ENCODE measurements around the gene C19orf25.
A peak's percentile ranks its signal among the peaks of the same experiment; 100 is the strongest.

C19orf25 gene

DNA sequence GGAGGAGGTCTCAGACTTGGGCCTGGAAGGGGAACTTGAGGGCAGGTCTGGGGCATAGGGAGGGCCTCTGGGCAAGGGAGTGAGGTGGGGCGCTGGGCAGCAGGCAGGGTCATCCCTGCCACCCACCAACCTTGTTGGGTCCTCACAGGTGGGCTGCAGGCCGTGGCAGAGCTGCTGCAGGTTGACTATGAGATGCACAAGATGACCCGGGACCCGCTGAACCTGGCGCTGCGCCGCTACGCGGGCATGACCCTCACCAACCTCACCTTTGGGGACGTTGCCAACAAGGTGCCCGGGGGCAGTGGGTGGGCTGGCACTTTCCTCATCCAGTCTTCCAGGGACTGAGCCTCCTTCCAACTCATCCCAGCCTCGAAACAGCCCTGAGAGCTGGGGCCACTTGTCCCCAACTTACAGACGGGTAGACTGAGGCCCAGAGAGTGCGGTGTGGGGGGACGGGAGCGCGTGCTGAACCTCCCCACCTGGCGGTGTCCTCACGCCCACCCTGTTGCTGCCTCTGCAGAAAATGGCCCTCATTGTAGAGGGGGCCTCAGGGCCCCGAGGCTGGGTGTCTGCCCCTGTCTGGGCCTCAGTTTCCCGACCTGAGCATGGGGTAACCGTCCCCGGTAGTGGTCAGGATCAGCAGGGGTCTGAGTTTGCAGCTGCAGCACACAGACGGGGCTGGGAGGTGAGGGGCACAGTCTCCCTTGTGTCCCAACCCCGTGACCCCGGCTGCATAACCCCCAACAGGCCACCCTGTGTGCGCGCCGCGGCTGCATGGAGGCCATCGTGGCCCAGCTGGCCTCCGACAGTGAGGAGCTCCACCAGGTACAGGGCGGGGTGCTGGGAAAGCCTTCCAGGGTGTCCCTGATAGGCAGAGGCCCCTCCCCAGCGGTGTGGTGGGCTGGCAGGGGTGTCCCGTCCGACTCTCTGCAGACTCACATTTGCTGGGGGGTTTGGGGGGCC is 18.7 kb downstream of the C19orf25 start:
- no peak for DNase-seq

DNA sequence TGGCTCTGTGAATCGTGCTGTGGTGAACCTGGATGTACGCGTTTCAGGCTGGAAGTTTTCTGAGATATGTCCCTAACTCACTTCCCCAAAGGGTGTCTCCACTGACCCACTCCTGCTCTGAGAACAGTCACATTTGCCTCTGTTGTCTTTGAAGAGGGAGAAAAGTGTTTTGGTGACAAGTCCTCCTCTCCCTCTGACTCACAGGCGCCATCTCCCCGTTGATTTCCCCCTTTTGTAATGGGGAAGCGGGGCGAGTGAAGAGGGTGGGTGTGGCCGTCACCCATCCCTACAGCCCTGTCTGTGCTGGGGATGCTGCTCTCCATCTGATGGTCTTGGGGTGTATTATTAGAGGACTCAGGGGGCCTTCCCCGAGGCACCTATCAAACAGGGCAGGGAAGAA is 19.5 kb downstream of the C19orf25 start:
- DNase-seq, result no peak

DNA sequence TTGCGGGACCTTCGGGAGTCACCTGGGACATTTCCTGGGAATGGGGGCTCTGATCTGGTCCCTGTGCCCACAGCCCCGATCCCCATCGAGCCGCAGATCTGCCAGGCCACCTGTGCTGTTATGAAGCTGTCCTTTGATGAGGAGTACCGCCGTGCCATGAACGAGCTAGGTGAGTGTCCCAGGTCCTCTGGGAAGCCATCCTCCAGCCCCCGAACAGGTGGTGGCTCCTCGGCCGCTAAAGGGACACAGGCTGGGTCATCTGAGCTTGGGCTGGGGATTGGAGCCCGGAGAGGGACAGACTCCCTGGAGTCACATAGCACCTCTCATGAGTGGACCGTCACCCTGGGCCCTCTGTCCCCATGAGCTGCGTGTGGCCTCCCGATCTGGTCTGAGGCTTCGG is 21.1 kb downstream of the C19orf25 start:
- DNase-seq, result no peak

DNA sequence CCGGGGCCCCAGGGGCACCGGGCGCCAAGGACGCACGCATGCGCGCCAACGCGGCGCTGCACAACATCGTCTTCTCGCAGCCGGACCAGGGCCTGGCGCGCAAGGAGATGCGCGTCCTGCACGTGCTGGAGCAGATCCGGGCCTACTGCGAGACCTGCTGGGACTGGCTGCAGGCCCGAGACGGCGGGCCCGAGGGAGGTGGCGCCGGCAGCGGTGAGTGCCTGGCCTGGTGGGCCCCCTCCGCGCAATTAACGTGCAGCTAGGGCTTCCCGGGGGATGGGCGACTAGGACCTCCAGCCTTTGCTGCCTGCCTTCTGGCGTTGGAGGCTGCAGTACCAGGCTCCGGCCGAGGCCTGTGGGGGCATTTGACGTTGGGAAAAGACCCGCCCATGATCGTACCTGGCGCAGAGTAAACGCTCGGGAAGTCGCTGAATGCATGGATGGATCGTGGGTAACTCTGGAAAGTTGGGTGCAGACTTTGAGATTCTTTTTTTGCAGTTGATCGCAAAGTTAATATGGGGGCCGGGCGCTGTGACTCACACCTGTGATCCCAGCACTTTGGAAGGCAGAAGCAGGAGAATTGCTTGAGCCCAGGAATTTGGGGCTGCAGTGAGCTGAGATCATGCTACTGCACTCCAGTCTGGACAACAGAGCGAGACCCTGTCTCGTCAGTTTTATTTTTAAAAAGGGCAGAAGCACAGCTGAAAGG is 21.8 kb downstream of the C19orf25 start:
- no peak for DNase-seq

DNA sequence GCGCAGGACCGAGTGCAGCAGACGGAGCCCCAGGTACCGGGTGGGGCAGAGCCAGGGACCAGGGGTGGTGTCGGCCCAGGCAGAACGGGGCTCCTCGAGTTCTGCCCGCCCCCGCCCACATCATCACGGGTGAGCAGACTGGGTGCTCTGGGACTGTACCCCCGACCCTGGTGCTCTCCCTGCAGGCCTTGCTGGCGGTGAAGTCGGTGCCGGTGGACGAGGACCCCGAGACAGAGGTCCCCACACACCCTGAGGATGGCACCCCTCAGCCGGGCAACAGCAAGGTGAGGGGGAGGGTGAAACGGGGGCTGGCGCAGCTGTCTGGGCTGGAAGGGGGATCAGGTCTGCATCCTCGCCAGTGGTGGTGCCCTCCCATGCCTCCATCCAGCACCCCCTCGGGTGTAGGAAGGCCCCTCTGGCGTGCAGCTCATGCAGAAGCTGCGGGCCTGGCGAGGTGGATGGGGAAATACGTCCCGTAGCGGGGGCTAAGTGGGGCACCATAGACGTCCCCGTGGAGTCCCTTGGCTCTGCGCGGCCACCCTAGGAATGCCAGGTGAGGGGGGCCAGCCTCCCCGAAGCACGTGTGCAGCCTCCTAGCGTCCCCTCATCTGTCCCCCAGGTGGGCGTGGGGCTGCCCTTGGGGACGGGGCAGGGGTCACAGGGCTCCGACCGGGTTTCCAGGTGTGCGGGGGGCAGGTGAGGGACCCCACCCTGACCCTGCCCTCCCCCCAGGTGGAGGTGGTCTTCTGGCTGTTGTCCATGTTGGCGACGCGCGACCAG is 22.7 kb downstream of the C19orf25 start:
- no peak for DNase-seq

DNA sequence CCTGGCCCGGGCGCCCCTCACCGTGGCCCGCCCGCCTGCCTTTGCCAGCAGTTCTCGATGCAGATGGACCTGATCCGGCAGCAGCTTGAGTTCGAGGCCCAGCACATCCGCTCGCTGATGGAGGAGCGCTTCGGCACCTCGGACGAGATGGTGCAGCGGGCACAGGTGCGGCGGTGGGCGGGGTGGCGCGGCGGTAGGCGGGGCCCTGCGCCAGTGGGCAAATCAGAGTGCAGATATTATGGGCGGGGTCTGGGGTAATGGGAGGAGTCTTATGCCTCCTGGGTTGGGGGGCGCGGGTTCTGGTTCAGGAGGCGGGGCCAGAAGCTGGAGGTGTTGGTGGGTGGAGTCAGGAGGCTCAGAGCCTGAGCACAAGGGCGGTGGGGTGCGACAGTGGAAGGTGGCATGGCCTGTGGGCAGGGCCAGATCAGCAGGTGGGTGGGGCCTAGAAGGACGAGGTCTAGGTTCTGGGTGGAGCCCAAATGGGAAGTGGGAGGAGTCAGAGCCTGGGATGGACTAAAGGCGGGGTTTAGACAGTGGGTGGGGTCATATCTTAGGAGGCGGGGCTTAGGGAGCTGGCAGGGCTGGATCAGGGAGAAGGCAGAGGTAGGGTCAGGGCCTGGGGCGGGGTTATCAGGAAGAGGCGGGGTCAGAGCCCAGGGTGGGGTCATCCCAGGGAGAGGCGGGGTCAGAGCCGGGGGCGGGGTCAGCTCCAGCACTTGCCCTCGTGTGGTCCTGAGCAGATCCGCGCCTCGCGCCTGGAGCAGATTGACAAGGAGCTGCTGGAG is 23.5 kb downstream of the C19orf25 start:
- DNase-seq, result peak; percentile 47

DNA sequence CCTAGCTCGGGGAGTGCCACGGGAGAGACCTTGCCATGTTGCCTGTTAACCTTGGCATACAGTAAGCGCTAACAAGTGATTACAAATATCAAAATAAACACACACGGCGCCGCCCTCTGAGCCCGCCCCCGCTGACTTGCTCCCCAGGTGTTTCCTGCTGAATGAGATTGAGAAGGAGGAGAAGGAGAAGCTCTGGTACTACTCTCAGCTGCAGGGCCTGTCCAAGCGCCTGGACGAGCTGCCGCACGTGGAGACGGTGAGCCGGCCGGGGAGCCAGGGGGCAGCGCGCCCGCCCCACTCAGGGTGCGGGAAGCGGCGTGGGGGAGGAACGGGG is 24.0 kb downstream of the C19orf25 start:
- DNase-seq, result no peak

DNA sequence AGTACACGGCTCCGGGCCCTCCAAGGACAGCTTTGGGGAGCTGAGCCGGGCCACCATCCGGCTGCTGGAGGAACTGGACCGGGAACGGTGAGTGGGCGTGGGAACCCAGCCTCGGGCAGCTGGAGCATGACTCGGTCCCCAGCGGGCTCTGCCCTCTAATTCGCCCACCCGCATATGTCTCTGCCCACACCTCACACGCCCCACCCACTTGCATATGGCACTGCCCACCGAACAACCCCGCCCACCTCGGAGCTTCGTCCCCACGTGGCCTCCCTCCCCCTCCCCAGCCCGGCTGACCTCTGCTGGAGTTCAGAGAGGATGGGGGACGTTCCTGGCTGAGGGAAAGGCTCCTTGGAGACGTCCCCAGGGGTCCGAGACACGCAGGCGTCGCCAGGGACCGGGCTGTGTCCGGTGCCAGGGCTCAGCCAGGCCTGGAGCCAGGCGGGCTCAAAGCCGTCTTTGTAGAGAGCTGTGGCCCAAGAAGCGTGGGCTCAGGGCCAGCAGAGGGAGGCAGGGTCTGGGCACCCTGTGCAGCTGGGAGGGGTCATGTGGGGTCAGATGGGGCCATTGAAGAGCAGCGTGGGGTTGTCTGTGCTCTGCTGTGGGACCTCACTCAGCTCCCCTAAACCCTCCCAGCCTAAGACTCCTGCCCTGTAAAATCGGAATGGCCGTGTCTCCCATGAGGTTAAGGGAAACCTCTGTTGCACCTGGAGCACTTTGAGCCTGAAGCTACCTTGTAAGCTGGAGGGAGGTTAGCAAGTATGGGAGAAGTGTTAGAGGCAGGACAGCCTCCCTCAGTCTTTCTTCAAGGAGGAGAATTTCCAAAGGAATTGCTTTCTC is 25.3 kb downstream of the C19orf25 start:
- no peak for DNase-seq

DNA sequence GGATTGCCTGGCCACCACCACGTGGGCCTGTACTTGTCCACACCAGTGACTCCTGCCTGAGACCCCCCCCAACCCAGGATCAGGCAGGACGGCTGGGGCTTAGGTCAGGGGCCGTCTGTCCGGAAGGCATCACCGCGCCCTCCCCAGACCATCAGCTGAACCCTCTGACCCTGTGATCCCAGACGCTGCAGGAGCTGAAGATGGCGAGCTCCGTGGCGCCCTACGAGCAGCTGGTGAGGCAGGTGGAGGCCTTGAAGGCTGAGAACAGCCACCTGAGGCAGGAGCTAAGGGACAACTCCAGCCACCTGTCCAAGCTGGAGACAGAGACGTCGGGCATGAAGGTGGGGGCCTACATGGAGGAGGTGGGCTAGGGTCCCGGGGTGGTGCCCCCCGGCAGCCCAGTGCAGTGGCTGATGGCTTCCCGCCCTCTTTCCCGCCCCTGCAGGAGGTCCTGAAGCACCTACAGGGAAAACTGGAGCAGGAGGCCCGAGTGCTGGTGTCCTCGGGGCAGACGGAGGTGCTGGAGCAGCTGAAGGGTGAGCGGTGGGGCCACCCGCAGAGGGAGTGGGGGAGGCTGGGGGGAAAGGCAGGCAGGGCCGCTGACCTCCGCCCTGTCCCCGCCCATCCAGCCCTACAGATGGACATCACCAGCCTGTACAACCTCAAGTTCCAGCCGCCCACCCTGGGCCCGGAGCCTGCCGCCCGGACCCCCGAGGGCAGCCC is 26.1 kb downstream of the C19orf25 start:
- DNase-seq, result no peak

DNA sequence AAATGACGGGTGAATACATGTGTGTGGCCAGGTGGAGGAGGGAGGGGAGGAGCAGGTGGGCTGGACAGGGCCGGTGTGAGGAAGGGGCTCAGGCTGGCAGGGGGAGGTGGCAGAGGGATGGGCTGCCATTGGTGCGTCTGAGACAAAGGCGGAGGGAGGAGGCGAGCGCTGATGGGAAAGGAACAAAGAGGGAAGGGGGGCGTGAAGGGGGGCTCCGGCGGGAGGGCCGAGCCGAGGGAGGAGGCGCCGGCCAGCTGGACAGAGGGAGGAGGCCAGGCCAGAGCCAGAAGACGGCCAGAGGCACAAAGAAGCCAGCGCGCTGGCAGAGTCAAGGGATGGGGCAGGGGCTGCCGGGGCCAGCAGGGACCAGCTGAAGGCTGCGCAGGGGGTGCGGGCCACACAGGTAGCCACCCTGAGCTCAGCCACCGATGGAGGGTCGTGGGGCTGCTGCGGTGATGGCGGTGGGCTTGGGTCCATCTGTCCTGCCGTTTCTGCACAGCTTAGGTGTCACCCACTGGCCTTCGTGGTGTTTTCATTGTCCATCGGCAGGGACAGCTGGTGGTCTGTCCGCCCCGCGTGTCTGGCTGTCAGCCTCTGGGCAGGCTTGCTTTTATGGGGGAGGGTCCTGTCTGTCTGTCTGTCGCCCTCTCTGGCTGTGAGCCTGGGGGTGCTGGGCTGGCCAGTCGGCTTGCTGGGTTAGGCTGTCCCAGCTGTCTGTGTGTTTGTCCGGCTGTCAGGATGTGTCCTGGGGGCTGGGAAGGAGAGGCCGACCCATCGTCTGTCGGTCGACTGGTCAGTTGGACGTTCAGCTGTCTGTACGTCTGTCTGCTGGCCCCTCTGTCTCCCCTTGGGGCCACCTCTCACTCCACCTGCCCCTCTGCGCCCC is 26.9 kb downstream of the C19orf25 start:
- DNase-seq, result no peak

DNA sequence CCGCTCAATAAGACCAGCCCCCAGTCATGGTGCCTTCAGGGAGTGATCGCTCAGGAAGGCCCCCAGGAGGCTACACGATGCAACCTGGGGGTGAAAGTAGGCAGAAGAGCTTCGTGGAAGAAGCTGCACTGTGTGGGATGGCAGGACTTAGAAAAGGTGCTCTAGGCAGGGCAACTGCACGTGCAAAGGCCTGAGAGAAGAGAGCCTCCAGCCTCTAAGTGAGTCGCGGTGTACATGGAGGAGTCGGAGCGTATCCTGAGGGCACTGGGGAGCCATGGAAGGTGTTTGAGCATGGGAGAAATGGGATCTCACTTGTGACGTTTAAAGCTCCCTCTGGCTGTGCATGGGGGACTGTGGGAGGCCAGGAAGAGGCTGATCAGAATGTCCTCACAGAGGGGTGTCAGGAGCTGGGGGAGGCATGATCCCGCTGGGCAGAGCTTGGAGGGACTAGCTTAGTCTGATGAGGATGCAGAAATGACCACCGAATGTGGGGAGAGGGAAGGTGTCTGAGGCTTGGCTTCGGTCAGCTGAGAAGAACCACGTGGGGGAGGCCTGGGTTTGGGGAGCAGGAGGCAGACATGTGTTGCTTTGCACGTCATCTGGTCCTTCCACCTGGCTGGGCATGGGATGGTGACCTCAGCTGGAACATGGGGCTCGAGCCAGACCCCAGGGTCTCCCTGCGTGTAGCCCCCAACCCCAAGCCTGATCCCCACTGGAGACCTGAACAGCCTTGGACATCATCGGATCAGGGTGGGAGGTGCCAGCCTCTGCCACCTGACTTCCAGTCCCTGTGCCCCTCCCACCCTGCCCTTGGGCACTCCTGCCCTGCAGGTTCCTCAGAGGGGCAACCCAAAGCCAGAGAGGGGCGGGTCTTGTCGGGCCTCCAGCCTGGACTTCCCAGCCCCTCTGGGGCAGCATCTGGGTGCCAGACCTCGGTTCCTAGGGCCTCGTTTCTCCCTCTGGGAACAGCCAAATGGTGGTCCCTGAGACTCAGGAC is 28.0 kb downstream of the C19orf25 start:
- no peak for DNase-seq

DNA sequence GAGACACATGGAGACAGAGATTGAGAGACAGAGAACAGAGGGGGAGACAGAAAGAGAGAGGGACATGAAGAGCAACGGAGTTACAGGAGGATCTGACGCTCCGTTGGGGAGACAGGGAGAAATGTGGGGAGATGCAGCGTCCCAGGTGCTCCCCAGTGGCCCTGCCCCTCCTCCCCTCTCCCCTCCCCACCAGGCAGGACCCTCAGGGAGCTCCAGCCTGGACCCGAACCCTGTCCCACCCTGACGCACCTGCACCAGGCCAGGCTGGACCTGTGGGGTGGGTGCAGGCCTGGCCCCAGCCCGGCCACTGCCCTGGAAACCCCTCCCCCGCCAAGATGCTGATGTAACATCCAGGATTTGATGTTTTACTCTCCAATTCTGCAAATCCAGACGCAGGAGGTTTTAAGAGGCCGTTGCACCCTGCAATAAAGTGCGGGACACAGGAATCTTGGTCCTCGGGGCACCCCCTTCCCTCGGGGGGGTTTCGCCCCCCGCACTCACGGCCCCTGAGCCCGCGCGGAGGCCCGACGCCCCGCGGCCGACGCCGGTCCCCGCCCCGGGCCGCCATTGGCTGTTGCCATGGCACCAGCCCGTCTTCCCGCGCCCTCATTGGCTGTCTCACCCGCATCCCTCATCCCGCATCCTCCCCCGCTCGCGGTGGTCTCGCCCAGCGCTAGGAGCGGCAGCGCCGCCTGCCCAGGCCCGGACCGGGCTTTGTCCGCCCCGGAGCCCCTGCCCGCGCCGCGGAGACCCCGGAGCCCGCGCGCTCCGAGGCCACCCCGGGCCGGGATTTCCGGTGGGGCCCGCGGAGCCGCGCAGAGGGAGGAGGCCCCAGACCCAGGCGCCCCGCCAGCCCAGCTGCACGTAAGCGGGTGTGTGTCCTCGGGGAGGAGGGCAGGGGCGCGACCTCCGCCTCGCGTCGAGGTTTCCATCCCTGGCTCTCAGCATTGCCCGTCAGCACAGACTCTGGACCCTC is 29.3 kb downstream of the C19orf25 start, which contains the start of gene APC2:
APC2 (plus strand) TSS at position 655 of the 976 bp plus-strand sequence. CDS start 2,881 bp downstream, outside the sequence.
- peak; percentile 85 for DNase-seq

DNA sequence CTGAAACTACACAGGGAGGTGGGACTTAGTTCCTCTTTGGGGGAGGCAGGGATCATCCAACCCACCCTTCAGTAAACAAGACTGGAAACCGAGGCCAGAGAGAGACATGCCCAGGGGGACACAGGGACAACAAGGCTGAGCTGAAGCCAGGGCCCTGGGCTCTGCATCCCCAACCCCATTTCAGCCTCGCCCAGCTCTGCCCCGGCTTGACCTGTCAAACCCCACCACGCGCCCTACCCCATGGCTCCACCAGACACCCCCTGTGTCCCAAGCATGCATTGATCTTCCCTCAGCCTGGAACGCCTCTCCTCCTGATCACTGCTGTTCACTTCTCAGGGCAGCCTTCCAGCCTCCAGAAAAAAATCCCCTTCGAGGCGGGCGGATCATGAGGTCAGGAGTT is 31.1 kb downstream of the C19orf25 start:
- no peak for DNase-seq

DNA sequence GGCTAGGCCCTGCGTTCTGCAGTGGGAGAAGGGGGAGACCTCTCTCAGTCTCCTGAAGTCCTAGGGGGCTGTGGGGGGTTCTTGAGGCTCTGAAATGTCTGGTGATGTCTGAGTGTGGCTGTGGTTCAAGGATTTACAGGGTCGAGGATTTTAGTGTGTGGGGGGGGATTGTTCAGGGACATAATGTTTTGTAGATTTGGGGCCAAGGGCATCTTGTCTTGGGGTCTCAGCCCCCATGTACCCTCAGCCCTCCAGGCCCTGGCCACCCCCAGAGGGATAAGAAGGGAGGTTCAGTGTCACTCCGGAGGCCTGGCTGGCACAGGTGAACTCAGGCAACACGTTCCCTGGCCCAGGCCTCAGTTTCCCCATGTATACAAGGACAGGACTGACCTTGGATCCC is 31.5 kb downstream of the C19orf25 start:
- no peak for DNase-seq

DNA sequence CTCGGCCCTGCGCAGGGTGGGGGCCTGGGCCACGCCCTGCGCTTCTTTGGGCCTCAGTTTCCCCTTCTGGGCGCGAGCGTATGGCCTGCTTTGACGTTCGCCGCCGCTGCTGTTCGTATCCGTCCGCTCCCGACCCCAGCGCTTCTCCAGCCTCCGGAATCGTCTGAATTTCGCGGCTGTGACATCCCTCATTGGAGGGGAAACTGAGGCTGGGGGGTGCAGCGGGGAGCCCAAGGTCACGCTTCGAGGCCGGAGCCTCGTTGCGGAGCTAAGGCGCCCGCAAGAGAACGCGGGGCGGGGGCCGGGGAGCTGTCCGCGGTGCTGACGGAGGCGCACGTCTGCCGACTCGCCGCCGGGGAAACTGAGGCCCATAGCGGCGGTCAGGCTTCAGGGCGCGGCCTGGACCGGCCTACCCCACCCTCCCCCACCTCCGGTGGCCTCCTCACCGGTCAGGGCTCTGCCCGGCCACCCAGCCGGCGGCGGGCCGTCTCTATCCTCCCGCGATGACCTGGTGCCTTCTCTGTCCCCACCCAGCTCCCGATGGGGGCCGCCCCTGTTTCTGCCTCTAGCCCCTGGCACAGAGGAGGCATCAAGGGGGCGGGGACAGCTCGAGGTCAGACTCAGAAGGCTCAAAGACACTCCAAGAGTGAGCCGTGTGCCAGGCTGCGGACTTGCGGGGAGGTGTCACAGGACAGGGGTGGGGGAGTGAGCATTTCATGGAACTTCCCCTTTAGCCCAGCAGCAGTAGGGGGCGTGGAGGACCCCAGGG is 32.1 kb downstream of the C19orf25 start:
- DNase-seq, result no peak

DNA sequence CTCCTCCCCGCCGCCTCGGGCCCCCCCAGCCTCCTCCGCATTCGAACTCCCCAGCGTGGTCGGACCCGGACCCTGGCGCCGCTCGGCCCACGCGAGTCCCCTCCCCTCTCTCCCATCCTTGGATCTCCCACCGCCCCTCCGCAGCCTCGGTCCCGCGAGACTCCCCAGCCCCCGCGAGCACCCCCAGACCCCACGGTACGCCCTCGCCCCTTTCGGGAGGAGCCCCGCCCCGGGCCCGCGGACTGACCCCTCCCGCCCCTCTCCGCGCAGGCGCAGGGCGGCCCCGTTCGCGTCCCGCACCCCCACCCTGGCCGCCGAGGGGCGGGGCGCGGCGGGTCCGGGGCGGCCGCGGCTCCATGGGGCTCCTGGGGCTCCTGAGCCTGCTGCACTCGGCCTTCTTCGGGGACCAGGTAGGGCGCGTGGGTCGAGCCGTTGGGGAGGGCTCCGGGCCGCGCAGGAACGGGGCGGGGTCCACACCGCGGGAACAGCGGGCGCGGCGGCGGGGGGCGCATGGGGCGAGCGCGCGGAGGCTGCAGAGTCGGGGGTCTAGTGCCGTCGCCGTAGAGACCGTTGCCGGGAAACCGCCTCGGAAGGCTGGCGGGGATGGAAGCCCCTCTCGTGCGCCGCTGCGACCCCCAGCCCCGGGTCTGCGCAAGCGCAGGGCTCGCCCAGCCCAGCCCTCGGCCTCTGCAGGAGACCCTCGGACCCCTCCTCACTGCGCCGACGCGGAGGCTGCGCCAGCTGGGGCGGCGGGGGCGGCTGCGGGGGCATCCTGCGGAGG is 32.9 kb downstream of the C19orf25 start:
- peak; percentile 81 for DNase-seq

Data from NCI-H345 (cell line).